NCI-H345 treated with DMSO at 0.1 percent for 48 hours (cell line): ENCODE measurements around the gene PTGIS.

ENCODE experiments used
- DNase-seq: peaks from one replicate; lab custom pipeline; 2025; ENCODE audit not compliant: unreplicated experiment; lab: John Stamatoyannopoulos, UW

Gene PTGIS

DNA sequence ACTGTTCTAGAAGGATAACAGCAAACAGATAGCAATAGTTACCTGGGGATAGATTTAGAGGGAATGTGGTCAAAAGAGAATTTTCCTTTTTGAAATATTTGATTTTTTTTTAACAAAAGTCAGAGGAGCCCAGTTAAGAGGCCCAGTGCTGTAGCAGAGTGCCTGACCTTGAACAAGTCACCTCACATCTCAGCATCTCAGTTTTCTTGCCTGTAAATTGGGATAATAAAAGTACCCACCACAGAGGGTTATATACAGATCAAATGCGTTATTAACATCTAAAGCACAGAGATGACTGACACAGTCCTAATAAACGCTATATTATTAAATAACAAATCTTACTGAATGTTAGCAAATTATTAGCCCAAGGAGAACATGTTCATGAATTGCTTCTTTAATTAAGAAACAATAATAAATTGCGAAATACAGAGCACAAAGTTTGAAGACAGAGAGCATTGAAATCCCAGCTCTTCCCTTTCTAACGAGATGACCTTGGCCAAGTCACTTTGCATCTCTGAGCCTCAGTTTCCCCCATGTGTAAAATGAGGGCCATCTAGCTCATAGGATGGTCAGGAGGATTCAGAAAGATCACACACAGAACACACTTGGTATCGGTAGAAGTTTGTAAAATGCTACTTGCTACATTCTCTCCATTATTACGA, 35.5 kb downstream of the PTGIS start:
- no peak for DNase-seq

DNA sequence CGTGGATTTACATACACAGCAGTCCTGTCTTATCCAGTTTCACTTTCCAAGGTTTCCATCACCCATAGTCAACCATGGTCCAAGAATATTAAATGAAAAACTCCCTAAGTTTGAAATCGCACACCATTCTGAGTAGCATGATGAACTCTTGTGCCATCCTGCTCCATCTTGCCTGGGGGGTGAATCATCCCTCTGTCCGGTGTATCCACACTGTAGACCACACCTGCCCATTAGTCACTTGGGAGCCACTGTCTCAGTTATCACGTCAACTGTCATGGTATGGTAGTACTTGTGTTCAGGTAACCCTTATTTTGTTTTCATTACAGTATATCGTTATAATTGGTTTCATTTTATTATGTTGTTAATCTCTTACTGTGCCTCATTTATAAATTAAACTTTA, 38.5 kb downstream of the PTGIS start:
- no peak for DNase-seq

DNA sequence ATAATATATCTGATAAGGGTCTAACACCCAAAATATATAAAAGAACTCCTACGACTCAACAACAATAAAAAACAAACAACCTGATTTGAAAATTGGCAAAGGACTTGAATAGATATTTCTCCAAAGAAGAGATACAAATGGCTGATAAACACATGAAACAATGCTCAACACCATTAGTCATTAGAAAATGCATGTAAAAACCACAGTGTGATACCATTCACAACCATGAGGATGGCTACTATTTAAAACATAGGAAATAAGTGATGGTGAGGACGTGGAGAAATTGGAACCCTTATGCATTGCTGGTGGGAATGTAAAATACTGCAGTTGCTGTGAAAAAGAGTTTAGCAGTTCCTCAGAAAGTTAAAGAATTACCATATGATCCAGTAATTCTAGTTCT, 41.4 kb downstream of the PTGIS start:
- no peak for DNase-seq

DNA sequence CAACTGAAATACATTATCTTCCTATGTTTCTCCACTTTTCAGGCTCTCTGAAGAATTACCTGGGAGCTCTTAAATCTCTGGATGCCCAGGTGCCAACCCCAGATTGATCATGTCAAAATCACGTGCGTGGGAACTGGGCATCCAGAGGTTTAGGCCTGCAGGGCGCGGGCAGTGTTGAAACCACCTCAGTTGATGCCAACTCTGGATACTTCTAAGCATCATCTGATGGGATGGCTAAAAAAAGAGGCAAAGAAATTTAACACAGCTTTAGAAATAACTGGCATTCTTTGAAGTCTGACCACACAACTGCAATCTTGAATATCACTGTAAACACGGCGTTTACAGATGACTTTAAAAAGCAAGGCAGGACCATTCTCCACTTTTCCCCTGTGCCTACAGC, 41.9 kb downstream of the PTGIS start:
- no peak for DNase-seq

DNA sequence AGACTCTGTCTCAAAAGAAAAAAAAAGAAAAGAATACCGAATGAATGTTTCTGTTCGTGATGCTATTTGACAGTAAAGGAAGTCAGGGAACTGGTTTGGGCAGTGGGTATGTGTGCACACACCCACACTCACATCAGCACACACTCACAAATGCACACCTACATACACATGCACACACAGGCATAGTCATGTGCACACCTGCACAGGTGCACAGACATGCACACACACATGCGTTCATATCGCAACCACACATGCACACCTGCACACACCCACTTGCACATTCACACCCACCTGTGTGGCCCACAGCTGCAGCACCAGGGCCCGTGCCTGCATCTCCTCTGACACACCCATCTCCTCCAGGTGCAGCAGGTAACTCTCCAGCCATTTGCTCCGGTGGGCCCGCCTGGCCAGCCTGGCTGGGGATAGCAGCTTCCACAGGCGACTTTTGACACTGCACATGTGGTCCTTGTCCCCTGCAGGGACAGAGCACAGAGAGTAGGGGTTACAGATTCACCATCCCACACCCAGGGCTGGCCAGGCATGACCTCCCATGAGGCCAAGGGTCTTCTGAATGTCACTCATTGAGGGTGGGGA, 44.1 kb downstream of the PTGIS start:
- no peak for DNase-seq

DNA sequence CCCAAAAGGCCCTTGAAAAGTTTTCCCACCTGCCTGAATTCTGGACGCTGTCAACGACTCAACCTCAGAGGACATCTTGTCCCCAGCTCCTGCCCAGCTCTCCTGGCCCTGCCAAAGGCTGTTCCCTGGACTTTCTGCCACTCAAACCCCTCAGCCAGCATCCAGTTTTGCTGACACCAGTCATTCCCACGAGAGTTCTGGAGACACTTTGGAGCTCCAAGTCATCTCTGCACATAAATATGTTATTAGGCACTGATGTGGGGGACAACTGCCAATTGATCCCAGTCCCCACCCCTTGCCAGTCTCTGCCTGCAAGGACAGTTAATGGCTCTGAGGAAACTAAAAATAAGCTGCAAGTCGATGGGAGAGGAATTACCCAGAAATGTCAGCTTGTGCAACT, 46.6 kb downstream of the PTGIS start:
- no peak for DNase-seq

DNA sequence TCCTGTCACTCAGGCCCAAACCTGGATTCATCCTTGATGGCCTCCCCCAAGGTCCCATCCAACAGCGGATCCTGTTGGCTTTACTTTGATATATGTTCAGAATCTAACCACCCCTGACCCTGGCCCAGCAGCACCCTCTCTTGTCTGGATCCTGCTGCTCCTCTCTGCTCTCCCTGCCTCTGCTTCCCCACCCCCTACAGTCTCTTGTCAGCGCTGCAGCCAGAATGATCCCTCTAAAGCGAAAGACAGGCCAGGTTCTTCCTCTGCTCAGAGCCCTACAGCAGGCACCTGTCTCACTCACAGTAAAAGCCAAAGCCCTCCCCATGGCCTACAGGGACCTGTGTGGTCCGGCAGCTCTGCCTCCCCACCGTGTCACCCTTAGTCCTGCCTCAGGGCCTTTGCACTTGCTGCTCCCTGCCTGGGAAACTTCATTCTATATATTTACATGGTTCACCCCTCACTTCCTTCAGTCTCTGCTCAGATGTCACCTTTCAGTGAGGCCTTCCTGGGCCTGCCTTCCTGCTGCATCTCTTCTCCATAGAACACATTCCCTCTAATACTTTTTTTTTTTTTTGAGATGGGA, 48.1 kb downstream of the PTGIS start:
- no peak for DNase-seq

DNA sequence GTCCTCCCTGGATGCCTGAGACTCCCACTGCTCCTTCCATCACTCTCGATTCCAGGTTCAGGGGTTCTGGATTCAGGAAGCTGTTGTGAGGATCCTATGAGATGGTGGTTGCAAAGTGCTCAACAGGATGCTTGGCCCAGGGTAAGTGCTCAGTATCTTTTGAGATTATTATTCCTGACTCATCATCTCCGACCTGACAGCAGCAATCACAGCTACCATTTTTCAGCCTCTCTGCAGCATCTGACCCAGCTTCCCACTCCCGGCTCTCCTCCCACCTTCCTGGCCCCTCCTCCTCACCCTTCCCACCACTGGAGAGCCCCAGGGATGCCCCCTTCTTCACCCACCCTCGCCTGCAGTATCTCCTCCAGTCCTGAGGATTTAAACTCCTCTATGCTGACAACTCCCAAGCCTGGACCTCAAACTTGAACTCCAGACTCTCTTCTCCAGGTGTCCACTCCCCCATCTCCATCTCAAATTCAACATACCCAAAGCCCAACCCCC, 48.7 kb downstream of the PTGIS start:
- no peak for DNase-seq

DNA sequence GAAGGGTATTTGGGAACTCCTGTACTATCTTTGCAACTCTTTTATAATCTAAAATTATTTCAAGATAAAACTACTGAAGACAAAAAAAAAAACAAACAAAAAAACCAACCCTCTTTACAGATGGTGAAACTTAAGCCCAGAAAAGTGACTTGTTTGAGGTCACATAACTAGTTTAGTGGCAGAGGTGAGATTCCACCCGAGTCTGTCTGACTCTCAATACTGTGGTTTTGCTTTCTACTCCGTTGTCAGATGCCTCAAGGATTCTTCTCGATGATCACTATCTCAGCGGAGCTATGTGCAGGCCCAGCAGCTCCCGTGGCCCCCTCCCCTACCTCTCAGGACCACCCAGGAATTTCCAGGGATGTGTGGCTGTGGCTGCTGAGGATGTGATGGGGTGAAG, 49.4 kb downstream of the PTGIS start:
- no peak for DNase-seq

DNA sequence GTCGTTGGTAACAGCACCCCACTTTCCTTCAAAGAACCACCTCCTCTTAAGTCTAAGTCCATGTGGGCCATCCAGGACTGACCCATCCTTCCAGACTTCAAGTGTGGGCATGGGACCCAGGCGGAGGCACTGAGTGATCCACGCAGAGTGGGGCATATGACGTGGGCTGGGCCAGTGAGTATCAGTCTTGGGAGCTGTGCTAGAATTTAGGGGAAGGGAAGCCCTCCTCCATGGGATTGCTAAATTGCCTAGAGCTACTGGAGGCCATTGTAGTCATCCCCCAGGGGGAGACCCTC, 50.2 kb downstream of the PTGIS start:
- DNase-seq: no peak

DNA sequence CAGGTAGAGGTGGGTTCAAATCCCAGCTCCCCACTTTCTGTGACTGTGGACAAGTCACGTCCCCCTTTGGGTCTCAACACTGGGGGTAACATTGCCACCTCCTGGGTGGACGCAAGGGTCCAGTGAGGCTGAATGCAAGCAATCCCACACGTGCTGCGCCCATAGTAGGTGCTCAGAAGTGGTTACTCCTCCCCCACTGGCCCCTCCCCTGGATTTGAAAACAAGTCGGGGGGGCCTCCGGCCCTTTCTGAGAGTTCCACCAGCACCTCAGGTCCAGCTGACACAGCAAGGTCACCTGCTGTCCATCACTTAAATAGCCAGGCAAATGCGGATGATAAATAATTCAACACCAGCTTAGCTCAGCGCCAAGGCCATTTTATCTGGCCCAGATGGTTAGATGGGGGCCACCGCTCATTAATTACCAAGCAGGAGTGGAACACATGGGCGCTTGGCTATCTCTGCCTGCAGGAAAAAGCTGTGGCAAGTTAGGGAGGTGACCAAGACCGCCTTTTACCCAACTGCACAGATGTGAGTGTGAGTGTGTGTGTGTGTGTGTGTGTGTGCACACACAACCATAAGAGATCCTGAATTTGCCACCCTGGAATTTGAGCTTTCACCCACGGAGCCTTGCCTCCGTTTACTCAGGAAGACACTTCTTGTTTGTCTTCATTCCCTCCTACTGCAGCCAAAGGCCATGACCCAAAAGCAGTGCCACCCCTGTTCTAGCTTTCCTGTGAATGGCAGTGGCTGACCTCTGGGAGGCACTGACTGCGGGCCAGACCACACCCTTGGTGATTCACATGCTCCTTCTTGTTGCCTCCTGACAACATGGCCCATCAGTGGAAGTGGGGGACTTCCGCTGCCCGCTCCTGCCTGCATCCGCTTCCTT, 50.8 kb downstream of the PTGIS start:
- DNase-seq: no peak

DNA sequence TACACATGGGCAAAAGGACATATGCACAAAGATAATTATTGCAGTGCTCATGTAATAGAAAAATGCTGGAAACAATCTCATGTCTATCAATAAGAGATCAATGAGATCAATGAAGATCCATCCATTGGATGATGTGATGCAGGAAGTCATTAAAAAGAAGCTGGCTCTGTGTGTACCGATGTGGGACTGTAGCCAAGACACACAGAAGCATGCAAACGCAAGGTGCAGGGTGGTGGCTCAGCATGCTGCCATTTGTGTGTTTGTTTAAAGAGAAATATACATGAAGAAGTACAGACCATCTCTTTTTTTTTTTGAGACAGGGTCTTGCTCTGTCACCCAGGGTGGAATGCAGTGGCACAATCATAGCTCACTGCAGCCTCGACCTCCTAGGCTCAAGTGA, 52.4 kb downstream of the PTGIS start:
- peak; percentile 62 for DNase-seq

DNA sequence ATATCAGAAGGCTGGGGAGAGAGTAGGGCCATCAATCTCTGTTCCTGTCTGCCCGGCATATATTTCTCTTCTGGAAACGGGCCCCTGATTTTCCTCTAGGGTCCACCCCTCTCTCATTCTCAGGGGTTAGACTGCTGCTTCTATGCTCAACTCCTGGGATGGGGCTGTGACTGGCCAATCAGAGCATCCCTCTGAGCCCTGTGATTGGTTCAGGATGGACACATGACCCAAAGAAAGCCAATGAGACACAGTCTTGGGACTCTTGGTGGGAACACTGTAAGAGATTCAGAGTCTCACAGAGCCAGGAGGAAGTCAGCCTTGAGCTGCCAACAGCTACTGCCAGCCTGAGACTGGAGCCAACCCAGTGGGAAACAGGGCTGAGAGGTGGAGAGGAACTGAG, 54.4 kb downstream of the PTGIS start:
- no peak for DNase-seq

DNA sequence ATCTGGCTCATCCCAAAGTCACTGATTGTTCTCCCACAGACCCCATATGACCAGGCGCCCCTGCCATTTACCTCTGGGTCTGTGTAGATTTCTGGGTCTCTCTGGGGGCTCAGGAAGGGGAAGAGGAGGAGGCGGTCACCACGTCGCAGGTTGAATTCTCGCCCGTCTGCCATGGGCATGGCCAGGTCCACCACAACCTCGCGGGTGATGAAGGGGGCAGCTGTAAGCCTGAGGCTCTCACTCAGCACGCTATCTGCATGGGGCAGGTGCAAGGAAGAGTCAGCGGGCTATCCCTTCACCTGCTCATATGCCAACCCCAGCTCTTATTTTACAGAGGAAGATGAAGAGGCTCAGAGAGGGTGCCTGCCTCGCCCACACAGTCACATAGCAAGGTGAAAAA, 54.9 kb downstream of the PTGIS start:
- no peak for DNase-seq

DNA sequence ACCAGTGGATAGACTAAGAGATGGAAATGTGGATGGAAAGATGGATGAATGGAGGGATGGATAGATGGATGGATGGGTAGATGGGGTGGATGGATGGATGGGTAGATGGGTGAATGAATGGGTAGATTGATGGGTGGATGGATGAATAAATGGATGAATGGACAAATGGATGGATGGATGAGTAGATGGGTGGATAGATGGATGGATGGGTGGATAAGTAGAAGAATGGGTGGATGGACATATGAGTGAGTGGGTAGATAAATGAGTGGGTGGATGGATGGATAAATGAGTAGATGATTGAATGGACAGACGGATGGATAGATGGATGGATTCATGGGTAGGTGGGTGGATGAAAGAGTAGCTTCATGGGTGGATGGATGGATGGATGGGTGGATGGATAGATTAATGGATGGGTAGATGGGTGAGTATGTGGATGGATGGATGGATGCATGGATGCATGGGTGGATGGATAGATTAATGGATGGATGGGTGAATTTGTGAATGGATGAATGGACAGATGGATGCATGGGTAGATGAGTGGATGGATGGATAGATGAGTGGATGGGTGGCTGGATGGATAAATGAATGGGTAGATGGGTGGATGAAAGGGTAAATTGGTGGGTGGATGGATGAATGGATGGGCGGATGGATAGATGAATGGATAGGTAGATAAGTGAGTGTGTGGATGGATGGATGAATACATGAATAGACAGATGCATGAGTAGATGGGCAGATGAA, 56.0 kb downstream of the PTGIS start:
- DNase-seq: no peak

DNA sequence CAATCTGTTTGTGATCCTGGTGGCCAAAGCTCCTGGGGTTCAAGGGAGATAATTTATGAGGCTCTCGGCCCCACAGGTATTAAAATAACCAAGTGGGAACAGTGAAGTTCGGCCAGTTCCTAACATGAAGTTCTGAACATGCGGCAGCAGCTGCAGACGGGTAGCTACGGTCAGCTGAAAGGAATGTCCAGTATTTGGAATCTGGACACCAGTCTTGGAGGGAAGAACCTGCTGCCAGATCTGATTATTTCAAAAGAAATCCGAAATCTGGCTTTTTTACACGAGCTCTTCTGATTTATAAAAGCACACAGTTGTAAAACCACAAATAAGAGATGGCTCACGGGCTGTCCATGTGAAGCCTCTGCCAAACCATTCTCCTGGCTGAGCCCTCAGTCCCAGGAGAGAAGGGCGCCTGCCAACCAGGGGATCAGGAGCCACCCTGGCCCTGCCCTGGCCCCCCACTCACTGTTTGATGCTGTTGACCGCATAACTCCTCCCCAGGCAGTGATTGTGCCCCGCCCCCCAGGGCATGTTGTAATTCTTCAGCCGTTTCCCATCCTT, 57.3 kb downstream of the PTGIS start:
- no peak for DNase-seq

DNA sequence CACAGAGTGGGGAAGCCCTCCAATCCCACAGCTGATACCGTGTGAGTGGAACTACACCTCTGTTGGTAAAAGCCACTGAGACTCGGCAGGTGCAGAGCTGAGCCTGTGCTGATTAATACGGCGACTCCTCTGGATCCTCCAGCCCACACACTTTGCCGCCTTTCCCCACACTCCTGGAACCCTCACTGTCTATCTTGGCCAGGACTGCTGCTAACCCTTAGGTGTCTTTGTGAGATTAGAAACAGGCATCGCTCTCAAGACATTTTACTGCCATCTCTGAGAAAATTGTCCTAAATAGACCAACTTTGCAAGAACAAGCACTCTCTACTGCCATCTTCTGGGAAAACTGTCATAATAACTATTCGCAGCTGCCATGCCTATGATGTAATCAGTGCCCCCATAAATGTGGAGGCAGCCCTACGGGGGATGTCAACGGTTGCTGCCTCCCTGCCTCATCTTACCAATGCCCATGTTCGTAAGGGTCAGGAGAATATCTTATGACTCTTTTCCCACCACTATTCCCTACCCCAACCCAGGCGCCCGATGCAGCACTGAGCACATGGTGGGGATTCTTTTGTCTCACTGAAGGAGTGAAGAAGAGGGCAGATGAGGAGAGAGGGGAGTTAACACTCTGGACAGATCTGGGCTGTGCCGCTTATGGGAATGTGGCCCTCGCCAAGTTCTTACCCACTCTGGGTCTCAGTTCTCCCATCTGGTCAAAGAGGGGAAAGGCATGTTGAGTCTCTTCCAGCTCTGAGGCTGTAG, 59.3 kb downstream of the PTGIS start:
- DNase-seq: peak; percentile 72

DNA sequence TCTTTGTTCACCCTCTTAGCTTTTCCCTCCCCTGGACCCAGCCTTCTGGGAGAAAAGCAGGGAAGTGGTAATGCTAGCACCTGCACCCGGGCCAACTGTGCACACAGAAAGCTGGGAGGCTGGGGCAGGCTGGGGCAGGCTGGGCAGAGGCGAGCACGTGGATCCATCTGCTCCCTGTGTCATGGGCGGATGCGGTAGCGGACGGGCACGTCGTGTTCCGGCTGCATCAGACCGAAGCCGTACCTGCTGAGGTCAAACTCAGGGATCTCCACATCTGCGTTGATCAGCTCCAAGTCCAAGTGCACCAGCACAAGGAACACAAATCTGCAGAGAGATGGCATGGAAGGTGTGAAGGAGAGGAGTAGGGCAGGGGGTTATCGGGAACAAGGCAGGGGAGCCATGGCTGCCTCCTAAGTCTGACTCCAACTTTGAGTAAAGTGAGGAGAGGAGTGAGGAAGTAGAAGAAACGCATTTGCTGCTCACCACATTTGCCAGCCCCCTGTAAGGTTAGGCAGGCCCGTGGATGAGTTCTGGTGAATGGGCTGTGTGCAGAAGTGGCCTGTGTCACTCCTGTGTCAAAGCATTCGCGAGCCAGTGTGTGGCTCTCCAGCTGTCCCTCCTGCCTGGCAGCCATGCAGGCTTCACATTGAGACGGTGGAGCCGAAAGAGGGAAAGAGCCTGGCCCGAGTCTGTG, 60.0 kb downstream of the PTGIS start:
- peak; percentile 2 for DNase-seq

DNA sequence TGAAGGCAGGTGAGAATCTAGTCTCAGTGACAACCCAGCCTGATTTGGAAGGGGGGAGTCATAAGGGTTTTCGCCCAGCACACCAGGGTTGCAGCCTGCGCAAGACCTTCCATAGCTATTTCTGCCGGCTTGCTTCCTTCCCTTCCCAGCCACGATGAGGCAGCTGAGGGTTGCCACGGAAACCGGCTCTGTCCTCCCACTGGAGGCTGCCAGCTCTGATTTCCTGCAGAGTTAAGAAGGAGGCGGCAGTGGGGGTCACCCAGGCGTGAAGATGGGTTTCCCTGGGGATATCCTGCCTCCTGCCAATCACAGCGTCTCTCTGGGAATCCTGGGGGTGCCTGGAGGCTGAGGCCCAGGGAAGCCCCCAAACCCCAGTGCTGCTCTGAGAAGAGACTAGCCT, 62.4 kb downstream of the PTGIS start:
- DNase-seq: peak; percentile 58

DNA sequence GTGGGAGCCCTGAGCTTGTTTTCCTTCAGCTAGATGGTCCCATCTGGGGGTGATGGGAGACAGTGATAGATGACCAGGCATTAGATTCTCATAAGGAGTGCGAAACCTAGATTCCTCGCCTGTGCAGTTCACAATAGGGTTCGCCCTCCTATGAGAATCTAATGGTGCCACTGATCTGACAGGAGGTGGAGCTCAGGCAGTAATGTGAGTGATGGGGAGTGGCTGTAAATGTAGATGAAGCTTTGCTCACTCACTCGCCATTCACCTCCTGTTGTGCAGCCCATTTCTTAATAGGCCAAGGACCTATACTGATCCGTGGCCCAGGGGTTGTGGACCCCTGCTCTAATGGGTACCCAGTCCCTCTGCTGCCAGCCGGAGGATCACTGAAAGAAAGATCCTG, 64.8 kb downstream of the PTGIS start:
- DNase-seq: no peak
